Measurements from ENCODE around the gene MSMO1. TPM values are rescaled to one million over a fixed set of nuclear protein-coding genes. Genes with fewer than 3 reads are reported as not detected.

MSMO1 gene
- total and polyA plus RNA-seq, 10 of the 15 experiments (the other 5 are each of a cell fraction or from before 2014, with no cell fraction given), result 63.6 to 168 (median 105) TPM

DNA sequence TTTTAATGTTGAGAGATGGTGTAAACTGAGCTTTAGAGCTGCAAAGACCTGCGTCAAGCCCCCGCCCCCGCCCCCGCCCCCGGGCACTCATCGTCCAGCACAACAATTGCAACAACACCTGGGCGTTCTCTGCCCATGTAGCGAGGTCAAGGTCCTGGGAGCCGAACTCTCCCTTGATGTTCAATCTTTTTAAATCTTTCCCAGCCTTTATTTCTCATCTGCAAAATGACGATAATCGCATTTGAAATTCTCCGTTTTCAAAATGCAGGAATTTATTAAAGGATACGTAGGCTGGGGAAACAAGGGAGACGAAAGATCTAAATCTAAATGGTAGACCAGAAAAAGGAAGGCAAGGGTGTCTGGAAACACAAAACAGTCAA lies 648 bp upstream of the MSMO1 start:
- Histone ChIP-seq H3K4me3 (peak overlapping the region; percentile 58), H3K27ac (ENCODE audit: control insufficient read depth, insufficient read depth) (peak overlapping the region; percentile 55; the same call in 1 of the 2 replicates), H3K27me3 (replicated peaks in 1 of 2; ENCODE audit: control insufficient read depth in 2 of 2, insufficient read depth in 2 of 2, low read length in 1 of 2) (no peaks in the 10 kb centered on the region), H4K20me1 (ENCODE audit: control insufficient read depth, insufficient read depth) (no peaks in the 10 kb centered on the region), H3K36me3 (ENCODE audit: control insufficient read depth in 2 of 2, insufficient read depth in 2 of 2, low read length in 1 of 2) (no peaks in the 10 kb centered on the region), H3K9ac (ENCODE audit: control insufficient read depth, insufficient read depth, low read length) (peak overlapping the region; percentile 49; the same call in 1 of the 2 replicates), H3K4me2 (ENCODE audit: control insufficient read depth, insufficient read depth) (peak overlapping the region; percentile 31), H3K4me1 (ENCODE audit: control insufficient read depth, insufficient read depth, low read length) (peaks cover 4% of the 10 kb centered on the region), H3K9me3 (replicated peaks; ENCODE audit: control insufficient read depth, insufficient read depth, low read length) (peaks cover 2% of the 10 kb centered on the region; the same call in 1 of the 3 replicates), H3K79me2 (ENCODE audit: control insufficient read depth, insufficient read depth, low read length) (peaks cover 44% of the 10 kb centered on the region), H2AFZ (ENCODE audit: control insufficient read depth, low read depth, low read length) (peak overlapping the region; percentile 72)
- intact Hi-C loops (cut with micrococcal nuclease; ENCODE audit: unreplicated experiment), result loop anchor here (2.0 to 5.0 kb wide), 3 partner anchors 120 to 215 kb away; partner anchors contain the start of genes KLHL2 and TMEM192
- ChIA-PET RAD21 (ENCODE audit: unreplicated experiment) (interaction anchor here (0.9 to 2.6 kb wide), 9 partner anchors 9 to 196 kb away, joined by 3 to 11 read pairs (median 4); no protein-coding TSS in a partner anchor), CTCF (interaction anchor here (1.0 to 1.9 kb wide), 8 partner anchors 12 to 391 kb away, joined by 3 to 8 read pairs (median 4); partner anchors contain the start of genes KLHL2 and TMEM192), SMC1A (ENCODE audit: uncharacterized antibody, unreplicated experiment) (interaction anchor here (0.9 to 4.5 kb wide), 6 partner anchors 11 to 149 kb away, joined by 3 to 17 read pairs (median 6); no protein-coding TSS in a partner anchor), POLR2A (interaction anchor here (0.9 to 3.7 kb wide), 10 partner anchors 10 to 391 kb away, joined by 3 to 24 read pairs (median 4); no protein-coding TSS in a partner anchor)
- in situ Hi-C loops (cut with MboI), result no loop called here
- BruUV-seq (replicated peaks), result TSS peak; percentile 96
- WGBS (ENCODE audit: insufficient coverage, insufficient replicate concordance, low lambda C conversion rate, missing lambda C conversion rate), result 2% methylated on average over 14 of the region's 14 CpGs
- ATAC-seq (peak; percentile 44), FAIRE-seq (no peak), DNase-seq (ENCODE audit: low read depth, low spot score) (no peak)
- 0 out of 2 replicates have a peak, but pooled peaks have one; percentile 15 for TF ChIP-seq ATF7 (IDR thresholded peaks at IDR 0.05; ENCODE audit: low read depth)
- TF ChIP-seq ZNF217 (IDR thresholded peaks at IDR 0.05), result 0 out of 2 replicates have a peak, but pooled peaks have one; percentile 18
- TF ChIP-seq, protein P1, sequence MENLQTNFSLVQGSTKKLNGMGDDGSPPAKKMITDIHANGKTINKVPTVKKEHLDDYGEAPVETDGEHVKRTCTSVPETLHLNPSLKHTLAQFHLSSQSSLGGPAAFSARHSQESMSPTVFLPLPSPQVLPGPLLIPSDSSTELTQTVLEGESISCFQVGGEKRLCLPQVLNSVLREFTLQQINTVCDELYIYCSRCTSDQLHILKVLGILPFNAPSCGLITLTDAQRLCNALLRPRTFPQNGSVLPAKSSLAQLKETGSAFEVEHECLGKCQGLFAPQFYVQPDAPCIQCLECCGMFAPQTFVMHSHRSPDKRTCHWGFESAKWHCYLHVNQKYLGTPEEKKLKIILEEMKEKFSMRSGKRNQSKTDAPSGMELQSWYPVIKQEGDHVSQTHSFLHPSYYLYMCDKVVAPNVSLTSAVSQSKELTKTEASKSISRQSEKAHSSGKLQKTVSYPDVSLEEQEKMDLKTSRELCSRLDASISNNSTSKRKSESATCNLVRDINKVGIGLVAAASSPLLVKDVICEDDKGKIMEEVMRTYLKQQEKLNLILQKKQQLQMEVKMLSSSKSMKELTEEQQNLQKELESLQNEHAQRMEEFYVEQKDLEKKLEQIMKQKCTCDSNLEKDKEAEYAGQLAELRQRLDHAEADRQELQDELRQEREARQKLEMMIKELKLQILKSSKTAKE (IDR thresholded peaks at IDR 0.05; ENCODE audit: low read depth, poor library complexity, severe bottlenecking), result no peak
- TF ChIP-seq RAD51 (IDR thresholded peaks at IDR 0.05), result 0 out of 2 replicates have a peak, but pooled peaks have one; percentile 38
- TF ChIP-seq ZZZ3 (IDR thresholded peaks at IDR 0.05; ENCODE audit: control insufficient read depth, insufficient read length, low read depth), result no peak
- no peak for TF ChIP-seq NR2C1 (IDR thresholded peaks at IDR 0.05)
- TF ChIP-seq, protein P2, sequence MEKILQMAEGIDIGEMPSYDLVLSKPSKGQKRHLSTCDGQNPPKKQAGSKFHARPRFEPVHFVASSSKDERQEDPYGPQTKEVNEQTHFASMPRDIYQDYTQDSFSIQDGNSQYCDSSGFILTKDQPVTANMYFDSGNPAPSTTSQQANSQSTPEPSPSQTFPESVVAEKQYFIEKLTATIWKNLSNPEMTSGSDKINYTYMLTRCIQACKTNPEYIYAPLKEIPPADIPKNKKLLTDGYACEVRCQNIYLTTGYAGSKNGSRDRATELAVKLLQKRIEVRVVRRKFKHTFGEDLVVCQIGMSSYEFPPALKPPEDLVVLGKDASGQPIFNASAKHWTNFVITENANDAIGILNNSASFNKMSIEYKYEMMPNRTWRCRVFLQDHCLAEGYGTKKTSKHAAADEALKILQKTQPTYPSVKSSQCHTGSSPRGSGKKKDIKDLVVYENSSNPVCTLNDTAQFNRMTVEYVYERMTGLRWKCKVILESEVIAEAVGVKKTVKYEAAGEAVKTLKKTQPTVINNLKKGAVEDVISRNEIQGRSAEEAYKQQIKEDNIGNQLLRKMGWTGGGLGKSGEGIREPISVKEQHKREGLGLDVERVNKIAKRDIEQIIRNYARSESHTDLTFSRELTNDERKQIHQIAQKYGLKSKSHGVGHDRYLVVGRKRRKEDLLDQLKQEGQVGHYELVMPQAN (conservative IDR thresholded peaks at IDR 0.05), result peak; percentile 75; the same call in 1 of the 2 replicates
- peak; percentile 52 for TF ChIP-seq SMAD1 (IDR thresholded peaks at IDR 0.05; ENCODE audit: low read depth, partially characterized antibody)
- no peak for TF ChIP-seq HCFC1 (IDR thresholded peaks at IDR 0.05; ENCODE audit: low read length)
- TF ChIP-seq, protein P3, sequence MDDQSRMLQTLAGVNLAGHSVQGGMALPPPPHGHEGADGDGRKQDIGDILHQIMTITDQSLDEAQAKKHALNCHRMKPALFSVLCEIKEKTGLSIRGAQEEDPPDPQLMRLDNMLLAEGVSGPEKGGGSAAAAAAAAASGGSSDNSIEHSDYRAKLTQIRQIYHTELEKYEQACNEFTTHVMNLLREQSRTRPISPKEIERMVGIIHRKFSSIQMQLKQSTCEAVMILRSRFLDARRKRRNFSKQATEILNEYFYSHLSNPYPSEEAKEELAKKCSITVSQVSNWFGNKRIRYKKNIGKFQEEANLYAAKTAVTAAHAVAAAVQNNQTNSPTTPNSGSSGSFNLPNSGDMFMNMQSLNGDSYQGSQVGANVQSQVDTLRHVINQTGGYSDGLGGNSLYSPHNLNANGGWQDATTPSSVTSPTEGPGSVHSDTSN (IDR thresholded peaks at IDR 0.05; ENCODE audit: insufficient replicate concordance, low read depth, low read length), result no peak
- TF ChIP-seq CHD4 (IDR thresholded peaks at IDR 0.05), result no peak
- peak; percentile 59; the same call in 1 of the 2 replicates for TF ChIP-seq NR2F1 (conservative IDR thresholded peaks at IDR 0.05)
- no peak for TF ChIP-seq POLR2AphosphoS5 (IDR thresholded peaks at IDR 0.05; ENCODE audit: low read length)
- peak in 1 of 2 experiments; percentile 72; a peak in 2 of 3 replicates for TF ChIP-seq EGR1 (IDR thresholded peaks at IDR 0.05; ENCODE audit: borderline replicate concordance in 1 of 2, low read depth in 2 of 2, low read length in 2 of 2)
- no peak for TF ChIP-seq ZNF622 (IDR thresholded peaks at IDR 0.05)
- TF ChIP-seq TARDBP (IDR thresholded peaks at IDR 0.05; ENCODE audit: borderline replicate concordance), result no peak
- 0 out of 2 replicates have a peak, but pooled peaks have one; percentile 5 for TF ChIP-seq POLR2A (IDR thresholded peaks at IDR 0.05; ENCODE audit: low read depth, low read length)
- TF ChIP-seq SUZ12 (IDR thresholded peaks at IDR 0.05; ENCODE audit: unreplicated experiment), result no peak

Measured in GM12878 (cell line).